DMS153 treated with DMSO at 0.1 percent for 48 hours (cell line): ENCODE data around the gene ADPRM.
"Not testable (repeated sequence)": the region's sequence is repeated elsewhere in the genome, so short reads cannot be mapped to it uniquely, and the experiment has no call there.

Source experiments
- DNase-seq: peaks from one replicate; lab custom pipeline; 2025; ENCODE audit not compliant: unreplicated experiment; lab: John Stamatoyannopoulos, UW

The ADPRM gene

DNA sequence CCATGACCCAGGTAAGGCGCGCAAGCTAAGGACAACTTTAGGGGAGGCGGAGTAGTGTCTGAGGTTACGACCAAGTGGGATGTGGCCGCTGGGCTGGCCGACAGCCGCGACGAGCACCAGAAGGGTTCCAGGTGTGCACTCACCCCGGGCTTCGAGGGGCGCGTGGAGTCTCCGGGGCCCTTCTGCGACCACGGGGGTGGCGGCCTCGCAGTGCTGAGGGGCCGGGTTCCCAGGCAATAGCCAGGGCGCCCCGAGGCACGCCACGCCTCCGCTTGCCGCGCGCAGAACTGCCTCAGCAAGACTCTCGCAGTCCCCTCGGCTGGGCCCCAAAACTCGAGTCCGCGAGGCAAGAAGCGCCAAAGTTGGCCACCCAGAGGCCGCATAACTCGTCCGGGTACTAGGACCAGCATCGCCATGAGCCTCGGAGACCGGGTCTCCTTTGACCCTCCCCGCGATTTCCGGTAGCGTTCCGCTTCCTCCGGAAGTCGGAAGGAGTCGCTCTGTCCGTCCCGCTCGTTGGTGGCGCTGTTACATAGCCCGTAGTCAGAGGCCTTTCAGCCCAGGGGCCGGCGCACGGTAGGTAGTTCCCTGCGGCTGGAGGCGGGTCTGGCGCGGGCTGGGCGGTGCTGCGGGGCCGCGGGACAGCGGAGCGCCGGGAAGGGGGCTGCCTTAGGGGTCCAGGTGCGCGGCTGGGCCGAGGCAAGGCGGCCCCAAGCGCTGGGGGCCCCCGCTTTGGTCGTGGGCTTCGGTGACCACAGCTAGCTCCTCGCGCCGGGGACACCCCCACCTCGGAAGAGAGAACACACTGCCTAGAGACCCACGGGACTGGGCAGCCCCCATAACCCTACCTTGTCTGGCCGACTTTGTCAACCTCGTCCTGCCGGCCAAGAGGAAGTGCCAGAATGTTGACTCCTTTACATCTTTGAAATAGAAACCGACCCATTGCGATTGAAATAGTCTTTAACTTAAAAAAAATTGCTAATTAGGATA lies at the start of gene ADPRM, which contains the start of gene SCO1:
TSS of gene ADPRM (plus strand) at position 503 of the 990 bp plus-strand sequence. CDS start 7,333 bp downstream, outside the sequence.
TSS of gene SCO1 (minus strand) at position 442 of the 990 bp plus-strand sequence. CDS start at position 416, 26 bp downstream.
- peak; percentile 32 for DNase-seq

GRCh38 chr17:10648381-10648780 lies 49.0 kb upstream of the ADPRM start:
- no peak for DNase-seq

- no peak for DNase-seq
Observed at GRCh38 chr17:10648956-10649355, 48.4 kb upstream of the ADPRM start.

DNA sequence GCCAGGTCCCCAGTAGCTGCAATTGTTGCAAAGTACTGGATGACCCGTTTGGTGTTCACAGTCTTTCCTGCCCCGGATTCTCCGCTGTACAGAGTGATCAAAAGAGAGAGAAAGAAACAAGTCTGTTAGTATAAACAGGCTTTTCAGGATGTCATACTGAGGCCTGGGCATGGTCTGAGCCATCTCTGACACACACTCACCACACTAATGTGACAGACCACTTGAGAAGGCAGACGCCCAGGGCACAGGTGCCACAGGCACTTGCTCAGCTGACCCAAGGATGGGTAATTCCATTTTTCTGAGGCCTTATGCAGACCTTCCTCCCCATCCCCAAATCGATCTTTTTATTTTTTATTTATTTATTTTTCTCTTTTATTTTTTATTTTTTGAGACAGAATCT lies 47.8 kb upstream of the ADPRM start:
- DNase-seq = no peak

- DNase-seq = no peak
Observed at GRCh38 chr17:10651927-10652326, 45.5 kb upstream of the ADPRM start.

- DNase-seq = no peak
Observed at GRCh38 chr17:10652984-10653659, 44.3 kb upstream of the ADPRM start.

GRCh38 chr17:10653987-10654386 lies 43.4 kb upstream of the ADPRM start:
- no peak for DNase-seq

DNA sequence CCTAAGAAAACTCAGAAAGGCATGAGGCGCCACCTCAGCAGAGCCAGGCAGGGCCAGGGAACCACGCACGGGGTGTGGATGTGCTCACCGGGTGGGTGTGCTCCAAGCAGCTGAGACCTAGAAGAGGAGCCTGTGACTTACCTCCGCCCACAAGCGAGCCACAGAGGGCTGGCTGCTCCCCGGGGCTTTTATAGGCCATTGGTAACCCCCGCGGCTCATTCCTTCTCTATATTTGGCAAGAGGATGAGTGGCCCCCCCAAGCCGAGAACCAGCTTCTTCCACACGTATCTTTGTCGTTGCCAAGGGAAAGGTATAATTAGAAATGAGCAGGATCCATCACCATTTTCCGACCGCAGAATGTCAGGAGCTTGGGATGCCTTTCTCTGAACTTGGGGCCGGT lies 40.2 kb upstream of the ADPRM start, which contains the start of gene MYH3:
TSS of gene MYH3 (minus strand) at position 162 of the 400 bp plus-strand sequence. CDS start 2,245 bp downstream, outside the sequence.
- DNase-seq = no peak

DNA sequence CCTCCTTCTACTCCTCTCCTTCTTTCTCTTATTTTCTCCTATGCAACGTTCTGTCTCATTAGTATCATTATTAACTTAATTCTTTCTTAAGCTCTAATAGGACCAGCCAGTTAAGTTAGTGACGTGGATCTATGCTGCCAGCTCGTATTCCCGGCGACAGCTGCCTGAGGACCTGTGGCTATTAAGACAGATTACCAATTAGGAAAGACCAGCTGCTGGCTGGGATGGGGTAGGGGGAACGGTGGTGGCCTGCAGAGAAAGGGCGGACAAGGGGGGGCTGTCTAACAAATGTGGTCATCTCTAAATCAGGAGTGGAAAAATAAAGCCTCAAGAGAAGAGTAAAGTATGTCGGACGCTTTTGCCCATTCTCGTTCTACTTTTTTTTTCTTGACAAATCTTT lies 39.5 kb upstream of the ADPRM start:
- DNase-seq = no peak

DNA sequence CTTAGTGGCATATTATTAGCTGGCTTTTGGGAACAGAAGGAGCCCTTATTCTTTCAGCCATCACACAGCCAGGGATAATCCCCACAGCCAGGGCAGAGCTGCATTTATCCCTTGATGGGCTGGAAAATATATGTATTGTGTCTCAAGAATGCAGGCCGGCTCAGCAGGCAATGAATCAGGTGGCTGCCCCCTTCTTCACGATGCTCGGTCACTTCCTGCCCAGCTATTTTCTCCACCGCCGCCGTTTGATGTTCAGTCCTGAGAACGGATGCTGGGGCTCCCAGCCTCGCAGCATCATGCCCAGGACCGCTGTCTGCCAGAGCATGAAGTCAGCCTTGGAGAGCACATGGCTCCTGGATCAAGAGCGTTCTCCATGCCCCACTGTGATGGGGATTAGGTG lies 36.0 kb upstream of the ADPRM start:
- DNase-seq = no peak

- DNase-seq = no peak
Observed at GRCh38 chr17:10663231-10663630, 34.2 kb upstream of the ADPRM start.

DNA sequence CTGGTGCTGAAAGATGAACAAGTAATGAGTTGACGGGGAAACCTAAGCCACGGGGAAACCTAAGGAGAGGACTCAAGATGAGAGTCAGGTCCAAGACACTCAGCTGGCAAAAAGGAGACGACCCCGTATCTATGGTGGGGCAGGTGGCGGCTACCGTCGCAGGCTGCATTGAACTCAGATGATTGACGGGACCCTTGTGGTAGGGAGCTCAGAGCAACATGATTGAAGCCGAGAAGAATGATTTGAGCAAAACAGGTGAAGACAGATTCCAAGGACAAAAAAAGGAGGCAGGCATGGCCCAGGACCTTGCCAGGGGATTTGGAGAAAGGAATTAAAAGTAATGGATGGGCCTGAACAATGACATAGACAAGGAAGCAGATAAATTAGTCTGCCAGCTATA lies 32.8 kb upstream of the ADPRM start:
- no peak for DNase-seq

DNA sequence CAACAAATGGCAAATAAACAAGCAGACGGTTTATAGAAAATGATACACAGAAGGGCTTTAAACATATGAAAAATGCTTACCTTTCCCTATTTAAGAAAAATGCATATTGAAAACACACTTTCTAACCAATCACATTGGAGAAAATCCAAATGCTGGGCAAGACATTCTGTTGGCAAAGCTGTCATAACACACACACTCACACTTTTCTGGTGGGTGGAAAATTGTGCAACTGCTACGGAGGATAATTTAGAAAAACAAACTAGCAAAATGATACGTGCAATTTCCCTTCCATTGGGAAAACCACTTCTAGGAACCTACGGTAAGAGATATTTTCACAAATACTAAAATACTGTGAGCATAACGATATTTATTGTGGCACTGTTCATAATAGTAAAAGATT lies 30.5 kb upstream of the ADPRM start:
- no peak for DNase-seq

DNA sequence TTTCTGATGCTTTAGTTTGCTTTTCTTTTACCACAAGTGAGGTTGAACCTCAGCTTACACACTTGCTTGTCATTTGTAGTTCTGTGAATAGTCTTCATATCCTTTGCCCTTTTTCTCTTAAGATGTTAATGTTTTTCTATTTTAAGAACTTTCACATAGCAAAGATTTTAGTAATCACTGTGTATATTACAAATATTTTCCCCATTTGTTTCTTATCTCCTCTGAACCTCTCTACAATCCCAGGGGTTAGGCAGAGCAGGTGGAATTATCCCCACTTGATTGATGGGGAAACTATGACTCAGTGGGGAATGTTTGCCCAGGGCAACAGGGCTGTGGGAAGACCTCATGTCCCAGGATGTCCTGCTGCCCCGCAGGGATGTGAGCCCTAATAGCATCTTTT lies 28.6 kb upstream of the ADPRM start:
- DNase-seq = no peak

DNA sequence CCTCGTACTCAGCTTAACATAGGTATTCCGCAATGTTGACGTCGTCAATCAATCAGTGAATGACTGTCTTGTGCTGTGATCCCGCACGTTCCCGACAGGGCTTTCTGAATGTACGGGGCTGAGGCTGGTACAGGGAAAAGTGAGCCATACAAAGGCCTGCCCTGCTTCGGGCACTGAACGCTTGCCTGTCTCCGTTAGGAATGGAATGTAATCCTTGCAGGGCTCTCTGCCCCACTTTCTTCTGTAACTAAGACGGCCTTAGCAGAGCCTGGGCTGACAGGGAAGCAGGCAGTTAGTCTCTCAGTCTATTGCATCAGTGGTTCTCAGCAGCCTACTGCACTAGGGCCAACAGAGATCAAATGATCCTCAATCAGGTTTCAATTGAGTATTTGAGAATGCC lies 24.1 kb upstream of the ADPRM start:
- DNase-seq = no peak

DNA sequence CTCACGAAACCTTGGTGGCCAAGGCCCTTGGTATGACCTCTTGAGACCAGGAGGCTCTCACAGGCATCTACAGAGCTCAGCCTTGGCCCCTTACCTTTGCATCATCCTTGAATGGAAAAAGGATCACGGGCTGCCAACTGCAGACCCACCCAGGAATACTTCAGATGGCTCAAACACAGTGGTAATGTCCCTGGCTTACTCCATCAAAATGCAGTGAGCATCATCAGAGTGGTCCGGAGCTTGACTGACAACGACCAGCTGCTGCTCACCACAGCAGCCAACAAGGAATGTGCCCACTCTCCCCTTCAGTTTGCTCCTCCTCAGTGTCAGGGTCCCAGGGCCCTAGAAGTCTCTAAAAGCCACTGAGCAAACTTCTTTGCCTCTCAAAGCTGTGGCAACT lies 22.7 kb upstream of the ADPRM start:
- no peak for DNase-seq

GRCh38 chr17:10681866-10682446 lies 15.4 kb upstream of the ADPRM start:
- no peak for DNase-seq

DNA sequence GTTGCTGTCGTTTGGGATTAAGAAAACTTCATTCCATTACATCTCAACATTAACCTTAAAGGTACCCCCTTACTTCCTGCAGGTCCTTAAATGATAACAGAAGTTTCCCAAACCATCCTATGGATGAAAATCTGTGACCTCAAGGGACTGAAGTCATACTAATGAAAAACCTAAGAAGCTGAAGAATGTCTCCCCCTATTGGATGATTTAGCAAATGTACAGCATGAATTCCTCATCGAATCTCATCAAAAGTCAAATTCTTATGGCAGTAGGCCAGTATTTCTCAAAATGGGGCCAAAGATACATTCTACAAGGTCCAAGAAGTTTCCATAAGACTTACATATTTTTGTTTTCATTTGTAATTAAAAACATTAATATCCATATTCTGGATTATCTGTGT lies 13.5 kb upstream of the ADPRM start:
- DNase-seq = no peak

DNA sequence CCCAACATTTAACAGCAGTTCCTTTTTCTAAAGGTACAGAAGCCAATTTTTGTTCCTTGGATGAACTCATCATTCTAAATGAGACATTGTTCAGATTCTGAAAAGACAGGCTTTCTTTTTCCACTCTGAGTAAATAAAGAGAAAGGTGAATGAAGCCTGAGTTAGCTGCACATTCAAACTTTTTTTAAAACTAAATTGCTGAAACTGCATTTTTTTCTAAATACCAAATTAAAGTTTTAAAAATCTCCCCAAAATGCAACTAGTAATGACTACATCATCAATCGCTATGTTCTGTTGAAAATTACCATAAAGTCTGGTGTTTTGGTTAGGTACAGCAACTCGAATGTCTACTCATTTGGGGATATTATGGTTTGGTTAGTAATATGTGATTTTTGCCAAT lies 9.9 kb upstream of the ADPRM start:
- no peak for DNase-seq

DNA sequence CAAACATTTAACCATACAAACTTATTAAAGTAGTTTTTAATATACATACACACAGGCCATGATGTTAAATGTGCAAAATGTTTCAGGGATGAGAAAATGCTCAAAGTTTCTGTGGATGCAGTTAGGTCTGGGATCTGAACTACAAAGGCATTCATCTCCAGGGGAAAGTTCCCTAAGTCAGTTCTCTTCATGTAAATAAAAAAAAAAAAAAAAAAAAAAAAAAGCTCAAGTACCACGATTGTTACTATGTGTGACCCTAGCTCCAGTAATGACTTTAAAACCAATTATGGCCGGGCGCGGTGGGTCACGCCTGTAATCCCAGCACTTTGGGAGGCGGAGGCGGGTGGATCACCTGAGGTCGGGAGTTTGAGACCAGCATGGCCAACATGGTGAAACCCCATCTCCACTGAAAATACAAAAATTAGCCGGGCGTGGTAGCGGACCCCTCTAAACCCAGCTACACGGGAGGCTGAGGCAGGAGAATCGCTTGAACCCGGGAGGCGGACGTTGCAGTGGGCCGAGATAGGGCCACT lies 1.5 kb upstream of the ADPRM start:
- not testable (repeated sequence) for DNase-seq

GRCh38 chr17:10698096-10698818 lies 863 bp downstream of the ADPRM start:
- DNase-seq = peak; percentile 0
